ENCODE data around the gene HSPG2. TPM values are rescaled to one million over a fixed set of nuclear protein-coding genes. Genes with fewer than 3 reads are reported as not detected.
A peak's percentile ranks its signal among the peaks of the same experiment; 100 is the strongest.

HSPG2 gene
- total RNA-seq, 4 donors from 2014 or later, result 75.7 to 239 (median 96.8) TPM

DNA sequence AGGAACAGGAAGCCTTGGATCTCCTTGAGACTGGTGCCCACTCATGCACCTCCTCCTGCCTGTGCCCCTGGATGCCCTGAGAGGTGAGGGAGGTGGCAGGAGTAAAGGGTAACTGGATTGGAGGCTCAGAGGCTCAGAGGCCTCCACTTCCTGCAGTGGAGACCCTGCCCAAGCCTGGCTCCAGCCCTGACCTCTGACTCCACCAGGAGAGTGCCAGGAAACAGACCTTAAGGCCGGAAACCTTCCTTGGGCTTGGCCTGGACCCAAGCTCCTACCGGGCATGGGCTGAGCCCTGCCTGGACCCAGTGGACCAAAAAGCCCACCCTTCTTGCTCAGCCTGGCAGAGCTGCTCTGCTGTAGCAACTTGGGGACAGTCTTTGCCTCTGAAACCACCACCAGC lies 24.7 kb upstream of the HSPG2 start:
- intact Hi-C loops (cut with DNase I), result loop anchor here (5.0 kb wide), 2 partner anchors 89 to 164 kb away; no protein-coding TSS in a partner anchor
- Histone ChIP-seq H3K36me3 (no peaks in the 10 kb centered on the region), H3K4me3 (replicated peaks in 1 of 3) (no peak overlapping the region), H3K27ac (no peak overlapping the region), H3K27me3 (no peaks in the 10 kb centered on the region), H3K9me3 (no peaks in the 10 kb centered on the region), H3K4me1 (peaks cover 13 to 14% of the 10 kb centered on the region in 2 donors)
- DNase-seq, result no peak
- TF ChIP-seq POLR2A (IDR thresholded peaks at IDR 0.05), result no peak
- TF ChIP-seq, protein P1, sequence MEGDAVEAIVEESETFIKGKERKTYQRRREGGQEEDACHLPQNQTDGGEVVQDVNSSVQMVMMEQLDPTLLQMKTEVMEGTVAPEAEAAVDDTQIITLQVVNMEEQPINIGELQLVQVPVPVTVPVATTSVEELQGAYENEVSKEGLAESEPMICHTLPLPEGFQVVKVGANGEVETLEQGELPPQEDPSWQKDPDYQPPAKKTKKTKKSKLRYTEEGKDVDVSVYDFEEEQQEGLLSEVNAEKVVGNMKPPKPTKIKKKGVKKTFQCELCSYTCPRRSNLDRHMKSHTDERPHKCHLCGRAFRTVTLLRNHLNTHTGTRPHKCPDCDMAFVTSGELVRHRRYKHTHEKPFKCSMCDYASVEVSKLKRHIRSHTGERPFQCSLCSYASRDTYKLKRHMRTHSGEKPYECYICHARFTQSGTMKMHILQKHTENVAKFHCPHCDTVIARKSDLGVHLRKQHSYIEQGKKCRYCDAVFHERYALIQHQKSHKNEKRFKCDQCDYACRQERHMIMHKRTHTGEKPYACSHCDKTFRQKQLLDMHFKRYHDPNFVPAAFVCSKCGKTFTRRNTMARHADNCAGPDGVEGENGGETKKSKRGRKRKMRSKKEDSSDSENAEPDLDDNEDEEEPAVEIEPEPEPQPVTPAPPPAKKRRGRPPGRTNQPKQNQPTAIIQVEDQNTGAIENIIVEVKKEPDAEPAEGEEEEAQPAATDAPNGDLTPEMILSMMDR (IDR thresholded peaks at IDR 0.05), result no peak
- 100% methylated on average over 1 of the region's 2 CpGs; no CpG with 5 or more reads in 1 of the 2 donors for WGBS, 2 donors

- Histone ChIP-seq H3K36me3 (no peaks in the 10 kb centered on the region), H3K4me1 (peaks cover 17 to 19% of the 10 kb centered on the region in 2 donors), H3K9me3 (no peaks in the 10 kb centered on the region), H3K27me3 (no peaks in the 10 kb centered on the region), H3K4me3 (replicated peaks in 1 of 3) (no peak overlapping the region), H3K27ac (no peak overlapping the region)
- WGBS, 2 donors, result 86 to 89% methylated on average over 2 of the region's 2 CpGs
- no peak for DNase-seq
- TF ChIP-seq, protein P1 (IDR thresholded peaks at IDR 0.05), result no peak
- no peak for TF ChIP-seq POLR2A (IDR thresholded peaks at IDR 0.05)
- intact Hi-C loops (cut with DNase I), result loop anchor here (5.0 kb wide), 2 partner anchors 89 to 164 kb away; no protein-coding TSS in a partner anchor
Observed at GRCh38 chr1:21961337-21961736, 24.2 kb upstream of the HSPG2 start.

DNA sequence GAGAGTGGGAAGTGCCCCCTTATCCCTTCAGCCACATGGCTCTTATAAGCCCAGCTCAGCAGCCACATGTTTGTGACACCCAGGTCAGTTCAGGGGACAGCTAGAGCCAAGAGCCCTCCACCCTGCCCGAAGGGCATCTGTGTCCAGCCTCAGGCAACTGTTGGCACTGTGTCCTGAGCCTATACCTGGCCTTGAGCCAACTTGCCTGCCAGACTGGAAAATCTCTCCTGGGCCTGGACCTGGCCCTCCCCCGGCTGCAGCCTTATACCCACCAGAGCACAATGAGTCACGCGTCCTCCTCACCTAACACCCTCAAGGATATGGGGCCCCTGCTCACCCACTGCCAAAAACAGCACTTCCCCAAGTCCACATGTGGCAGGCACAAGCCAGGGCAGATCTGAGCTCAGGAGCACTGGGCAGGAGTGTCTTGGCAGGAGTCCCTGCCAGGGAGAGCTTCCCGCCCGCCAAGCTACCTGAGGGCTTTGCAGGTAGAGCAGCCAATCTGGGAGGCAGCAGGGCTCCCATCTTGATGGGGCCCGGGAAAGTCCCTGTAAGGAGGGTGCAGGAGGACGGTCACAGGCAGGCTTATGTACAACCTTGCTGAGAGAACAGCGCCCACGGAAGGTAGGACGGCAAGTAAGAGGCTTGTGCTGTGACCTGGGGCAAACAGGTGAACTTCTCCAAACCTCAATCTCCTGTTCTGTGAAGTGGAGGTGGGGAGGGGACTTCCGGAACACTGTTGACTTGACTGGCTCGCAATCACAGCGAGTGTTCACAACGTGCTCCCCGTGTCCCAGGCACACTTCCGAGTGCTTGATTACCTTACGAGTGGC lies 19.8 kb upstream of the HSPG2 start:
- peak overlapping the region; percentile 28 to 76 (median 32) for H3K27ac ChIP-seq
- TF ChIP-seq POLR2A (IDR thresholded peaks at IDR 0.05), result peak in 1 of 2 donors; percentile 12
- TF ChIP-seq, protein P1 (IDR thresholded peaks at IDR 0.05), result peak in 1 of 6 experiments; percentile 8
- DNase-seq, result peak; percentile 91 to 95

DNA sequence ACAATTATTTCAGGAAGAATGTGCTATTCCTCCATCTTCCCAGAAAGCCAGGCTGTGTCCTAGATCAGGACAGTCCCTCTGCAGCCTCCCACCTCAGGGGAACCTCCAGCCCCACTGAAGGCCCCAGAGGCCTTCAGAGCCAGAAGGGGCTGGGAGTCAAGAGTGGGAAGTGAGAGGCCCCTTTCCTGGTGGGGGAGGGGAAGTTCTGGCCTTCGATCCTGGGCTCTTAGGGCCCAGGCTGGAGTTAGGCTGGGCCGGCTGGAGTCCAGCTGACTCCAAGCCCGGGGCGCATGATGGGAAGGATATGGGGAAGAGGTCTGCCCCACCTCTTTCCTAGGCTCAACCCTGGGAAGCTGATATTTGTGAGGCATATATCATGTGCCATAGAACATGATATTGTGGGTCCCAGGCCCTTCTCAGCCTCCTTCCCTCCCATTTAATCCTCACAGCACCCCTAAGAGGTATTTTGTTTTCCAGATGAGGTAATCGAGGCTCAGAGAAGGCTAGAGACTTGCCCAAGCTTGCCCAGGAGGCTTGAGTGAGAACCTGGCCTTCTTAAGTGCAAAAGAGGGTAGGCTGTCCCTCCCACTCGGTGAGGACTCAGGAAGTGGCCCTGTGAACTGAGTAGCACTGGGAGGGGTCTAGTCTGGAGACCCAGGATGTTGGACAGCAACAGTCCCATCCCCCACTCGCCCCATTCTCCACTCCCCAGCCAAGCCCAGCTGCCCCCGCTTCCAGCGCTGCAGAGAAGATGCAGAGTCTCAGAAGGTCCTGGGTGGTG lies 18.6 kb upstream of the HSPG2 start:
- H3K4me1 ChIP-seq, result peaks cover 17 to 29% of the 10 kb centered on the region in 2 donors
- H3K27ac ChIP-seq, result peak overlapping the region; percentile 28 to 76 (median 32)
- no peaks in the 10 kb centered on the region for H3K27me3 ChIP-seq
- intact Hi-C loops (cut with DNase I), result loop anchor here (10.0 kb wide), 1 partner anchor 291 kb away; the partner anchor contains the start of gene RAP1GAP
- no peak overlapping the region for H3K4me3 ChIP-seq (replicated peaks in 1 of 3)
- H3K36me3 ChIP-seq, result no peaks in the 10 kb centered on the region
- WGBS, 2 donors, result 61 to 74% methylated on average over 6 to 9 of the region's 9 CpGs
- DNase-seq, result no peak
- H3K9me3 ChIP-seq, result no peaks in the 10 kb centered on the region
- TF ChIP-seq POLR2A (IDR thresholded peaks at IDR 0.05), result no peak
- TF ChIP-seq, protein P1 (IDR thresholded peaks at IDR 0.05), result no peak

More for the DNA sequence above, 19.8 kb upstream of the HSPG2 start:
- Histone ChIP-seq H3K9me3 (no peaks in the 10 kb centered on the region), H3K36me3 (no peaks in the 10 kb centered on the region), H3K4me3 (replicated peaks in 1 of 3) (no peak overlapping the region), H3K27me3 (no peaks in the 10 kb centered on the region), H3K4me1 (peaks cover 17 to 29% of the 10 kb centered on the region in 2 donors)
- intact Hi-C loops (cut with DNase I), result loop anchor here (10.0 kb wide), 1 partner anchor 292 kb away; the partner anchor contains the start of gene RAP1GAP
- WGBS, 2 donors, result 24 to 32% methylated on average over 8 to 13 of the region's 18 CpGs

All from thyroid gland (tissue), 4 donors.